Stimulated activated naive CD8-positive, alpha-beta T cell treated with anti-CD3 and anti-CD28 coated beads, Interleukin-15, Interleukin-2, amounts not matched to agents 100 ng/mL and 50 ng/mL, for 24 hours (primary cell): ENCODE measurements around the gene TRIL.
A peak's percentile ranks its signal among the peaks of the same experiment; 100 is the strongest.

Experiments used
- H3K27ac Mint-ChIP-seq: one replicate; pipeline ENCODE4 v1.8.0; 2021; ENCODE audit warnings: mild to moderate bottlenecking, mixed read lengths
- H3K27me3 Mint-ChIP-seq: one replicate; pipeline ENCODE4 v1.8.0; 2021; ENCODE audit warnings: mixed read lengths
- H3K36me3 Mint-ChIP-seq: one replicate; pipeline ENCODE4 v1.8.0; 2021; ENCODE audit warnings: low read depth, mixed read lengths
- H3K4me1 Mint-ChIP-seq: one replicate; pipeline ENCODE4 v1.8.0; 2021; ENCODE audit warnings: low read depth, mixed read lengths
- H3K4me3 Mint-ChIP-seq: one replicate; pipeline ENCODE4 v1.8.0; 2021; ENCODE audit warnings: mild to moderate bottlenecking, mixed read lengths
- H3K9me3 Mint-ChIP-seq: one replicate; pipeline ENCODE4 v1.8.0; 2021; ENCODE audit warnings: mixed read lengths

The TRIL gene

GRCh38 chr7:28939367-28939766, 18.8 kb downstream of the TRIL start:
- Mint-ChIP-seq H3K9me3 (no peaks in the 10 kb centered on the region), H3K4me3 (no peak overlapping the region), H3K4me1 (no peaks in the 10 kb centered on the region), H3K27me3 (peaks cover 43% of the 10 kb centered on the region), H3K36me3 (no peaks in the 10 kb centered on the region), H3K27ac (no peak overlapping the region)

GRCh38 chr7:28937619-28938018, 20.5 kb downstream of the TRIL start:
- H3K27me3 Mint-ChIP-seq: peaks cover 47% of the 10 kb centered on the region
- H3K4me1 Mint-ChIP-seq: no peaks in the 10 kb centered on the region
- H3K9me3 Mint-ChIP-seq: no peaks in the 10 kb centered on the region
- no peaks in the 10 kb centered on the region for H3K36me3 Mint-ChIP-seq
- no peak overlapping the region for H3K27ac Mint-ChIP-seq
- H3K4me3 Mint-ChIP-seq: no peak overlapping the region

DNA sequence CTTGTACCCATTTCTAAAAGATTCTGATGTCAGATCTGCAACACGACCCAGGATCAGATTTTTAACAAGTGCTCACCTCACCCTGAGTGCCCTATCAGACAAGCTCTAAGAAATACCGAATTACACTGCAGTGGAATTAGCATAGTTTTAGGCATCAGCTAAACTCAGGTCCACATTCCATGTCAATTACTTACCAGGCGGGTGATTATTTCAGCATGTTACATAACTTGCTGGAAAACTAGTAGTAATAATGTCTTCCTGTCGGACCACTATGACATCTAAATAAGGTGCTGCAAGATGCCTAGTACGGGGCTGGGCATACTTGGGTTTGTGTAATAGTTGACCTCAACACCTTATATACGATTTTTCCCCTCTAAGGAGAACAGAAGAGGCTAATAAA, 21.0 kb downstream of the TRIL start:
- H3K27ac Mint-ChIP-seq: no peak overlapping the region
- no peaks in the 10 kb centered on the region for H3K36me3 Mint-ChIP-seq
- no peaks in the 10 kb centered on the region for H3K9me3 Mint-ChIP-seq
- H3K4me3 Mint-ChIP-seq: no peak overlapping the region
- H3K4me1 Mint-ChIP-seq: no peaks in the 10 kb centered on the region
- peaks cover 48% of the 10 kb centered on the region for H3K27me3 Mint-ChIP-seq

DNA sequence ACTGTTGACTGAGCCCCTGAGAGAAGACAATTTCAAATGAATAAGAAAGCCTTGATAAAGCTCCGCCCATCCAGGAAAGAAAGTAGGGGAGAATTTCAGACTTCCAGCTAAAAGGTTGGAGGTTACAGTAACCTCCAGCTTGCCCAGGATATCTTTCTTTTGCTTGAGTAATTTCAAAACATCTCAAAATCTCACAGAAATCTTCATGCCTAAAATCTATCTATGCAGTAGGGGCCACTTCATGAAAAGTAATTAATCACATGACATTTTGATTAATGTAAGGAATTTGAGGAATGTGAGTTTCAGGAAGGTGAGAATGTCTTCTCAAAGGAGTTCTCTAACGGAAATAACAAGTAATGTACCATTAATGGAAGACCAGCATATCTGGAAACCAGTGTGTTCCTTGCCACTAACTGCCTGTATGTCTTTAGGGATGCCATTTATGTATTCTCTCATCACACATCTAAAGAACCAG, 24.2 kb downstream of the TRIL start:
- Mint-ChIP-seq H3K4me1 (no peaks in the 10 kb centered on the region), H3K9me3 (no peaks in the 10 kb centered on the region), H3K4me3 (no peak overlapping the region), H3K27me3 (peaks cover 27% of the 10 kb centered on the region), H3K27ac (no peak overlapping the region), H3K36me3 (no peaks in the 10 kb centered on the region)

DNA sequence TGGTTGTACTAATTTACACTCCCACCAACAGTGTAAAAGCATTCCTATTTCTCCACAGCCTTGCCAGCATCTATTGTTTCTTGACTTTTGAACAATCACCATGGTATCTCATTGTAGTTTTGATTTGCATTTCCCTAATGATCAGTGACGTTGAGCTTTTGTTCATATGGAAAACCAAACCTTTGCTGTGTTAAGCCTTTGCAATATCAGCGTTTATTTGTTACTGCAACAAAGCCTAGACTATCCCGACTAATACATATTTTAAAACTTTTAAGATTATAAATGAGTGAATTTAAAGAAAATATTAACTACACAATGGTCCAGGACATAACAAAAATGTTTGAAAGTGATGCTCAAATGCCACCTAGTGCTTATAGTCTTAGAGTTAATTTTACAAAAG, 26.6 kb downstream of the TRIL start:
- Mint-ChIP-seq H3K27me3 (peaks cover 25% of the 10 kb centered on the region), H3K4me3 (no peak overlapping the region), H3K36me3 (no peaks in the 10 kb centered on the region), H3K4me1 (peaks cover 9% of the 10 kb centered on the region), H3K9me3 (no peaks in the 10 kb centered on the region), H3K27ac (no peak overlapping the region)

DNA sequence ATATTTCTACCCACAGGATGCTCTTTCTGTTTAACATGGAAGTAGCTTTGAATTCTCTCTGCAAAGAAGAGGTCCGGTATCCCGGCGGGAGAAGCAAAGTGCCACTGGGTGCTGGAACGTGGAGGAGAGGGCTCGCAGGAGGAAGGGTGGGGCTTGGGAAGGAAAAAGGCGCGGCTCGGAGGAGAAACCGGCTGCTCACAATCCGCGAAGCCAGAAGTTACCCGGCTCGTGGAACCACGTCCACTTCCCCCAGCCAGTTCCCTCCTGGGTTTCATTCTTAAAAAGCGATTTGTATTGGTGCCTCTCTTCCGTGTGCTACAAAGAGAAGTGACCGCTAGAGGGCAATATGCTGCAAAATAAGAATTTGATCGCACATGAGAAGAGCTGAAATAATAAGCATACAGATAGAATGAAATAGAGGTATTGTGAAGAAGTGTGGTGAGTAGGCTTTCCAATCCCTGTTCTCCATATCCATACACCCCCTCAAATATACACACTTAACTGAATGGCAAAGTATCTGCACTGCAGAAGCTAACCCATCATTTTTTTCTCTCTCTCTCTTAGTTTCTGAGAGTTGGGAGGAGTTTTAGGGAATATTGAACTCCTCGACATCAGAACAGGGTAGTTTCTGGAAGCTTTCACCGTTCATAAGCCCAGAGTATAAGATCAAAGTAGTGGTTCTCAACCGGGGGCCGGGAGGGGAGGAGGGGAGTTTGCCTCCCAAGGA, 31.1 kb downstream of the TRIL start:
- Mint-ChIP-seq H3K9me3 (no peaks in the 10 kb centered on the region), H3K27me3 (peaks cover 8% of the 10 kb centered on the region), H3K4me3 (peak overlapping the region; percentile 79), H3K36me3 (no peaks in the 10 kb centered on the region), H3K4me1 (peaks cover 19% of the 10 kb centered on the region), H3K27ac (no peak overlapping the region)

DNA sequence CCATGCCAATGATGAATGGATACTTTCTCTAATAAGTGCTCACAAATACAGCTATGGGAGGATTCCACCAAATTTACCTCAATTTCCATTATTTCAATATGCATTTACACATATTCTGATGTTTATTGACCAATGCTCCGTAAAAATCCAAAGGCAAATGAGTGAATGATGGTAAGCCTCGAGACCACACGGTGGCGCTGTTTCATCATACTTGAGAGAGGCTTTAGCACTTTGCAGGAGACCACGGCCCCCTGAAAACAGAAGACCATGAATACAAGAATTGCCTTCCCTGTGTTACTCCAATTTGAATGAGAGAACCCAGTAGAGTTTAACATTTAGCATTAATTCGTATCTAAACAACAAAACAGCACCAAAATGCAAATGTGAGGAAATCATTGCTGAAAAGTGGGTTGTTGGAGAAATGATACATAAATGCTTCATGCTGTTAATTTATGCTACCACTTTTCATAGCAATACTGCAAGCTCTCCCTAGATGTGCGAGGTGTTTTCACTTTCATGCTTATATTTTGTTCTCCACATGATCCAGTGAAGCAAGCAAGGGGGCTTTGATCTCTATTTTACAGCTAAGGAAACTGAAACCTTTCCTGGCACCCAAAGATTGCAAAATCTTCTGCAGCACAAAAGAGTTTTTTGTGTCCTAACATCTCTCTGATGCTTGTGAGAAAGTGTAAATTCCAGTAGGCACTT, 35.4 kb downstream of the TRIL start:
- no peak overlapping the region for H3K27ac Mint-ChIP-seq
- H3K4me3 Mint-ChIP-seq: no peak overlapping the region
- H3K9me3 Mint-ChIP-seq: no peaks in the 10 kb centered on the region
- H3K4me1 Mint-ChIP-seq: peaks cover 19% of the 10 kb centered on the region
- H3K27me3 Mint-ChIP-seq: peaks cover 8% of the 10 kb centered on the region
- no peaks in the 10 kb centered on the region for H3K36me3 Mint-ChIP-seq

GRCh38 chr7:28921822-28922221, 36.3 kb downstream of the TRIL start:
- H3K27ac Mint-ChIP-seq: no peak overlapping the region
- H3K36me3 Mint-ChIP-seq: no peaks in the 10 kb centered on the region
- H3K4me3 Mint-ChIP-seq: no peak overlapping the region
- H3K27me3 Mint-ChIP-seq: peaks cover 8% of the 10 kb centered on the region
- H3K9me3 Mint-ChIP-seq: no peaks in the 10 kb centered on the region
- peaks cover 12% of the 10 kb centered on the region for H3K4me1 Mint-ChIP-seq

- Mint-ChIP-seq H3K27me3 (peaks cover 3% of the 10 kb centered on the region), H3K27ac (no peak overlapping the region), H3K4me3 (no peak overlapping the region), H3K9me3 (no peaks in the 10 kb centered on the region), H3K4me1 (peaks cover 8% of the 10 kb centered on the region), H3K36me3 (no peaks in the 10 kb centered on the region)
These were observed 37.7 kb downstream of the TRIL start for GRCh38 chr7:28920424-28920823.

- H3K4me3 Mint-ChIP-seq: no peak overlapping the region
- H3K27ac Mint-ChIP-seq: no peak overlapping the region
- no peaks in the 10 kb centered on the region for H3K9me3 Mint-ChIP-seq
- no peaks in the 10 kb centered on the region for H3K36me3 Mint-ChIP-seq
- peaks cover 8% of the 10 kb centered on the region for H3K4me1 Mint-ChIP-seq
- peaks cover 4% of the 10 kb centered on the region for H3K27me3 Mint-ChIP-seq
These were observed 38.6 kb downstream of the TRIL start for GRCh38 chr7:28919510-28919909.

- peaks cover 16% of the 10 kb centered on the region for H3K27me3 Mint-ChIP-seq
- no peak overlapping the region for H3K4me3 Mint-ChIP-seq
- H3K36me3 Mint-ChIP-seq: no peaks in the 10 kb centered on the region
- no peak overlapping the region for H3K27ac Mint-ChIP-seq
- H3K4me1 Mint-ChIP-seq: no peaks in the 10 kb centered on the region
- peaks cover 6% of the 10 kb centered on the region for H3K9me3 Mint-ChIP-seq
These were observed 49.4 kb downstream of the TRIL start for GRCh38 chr7:28908775-28909174.

DNA sequence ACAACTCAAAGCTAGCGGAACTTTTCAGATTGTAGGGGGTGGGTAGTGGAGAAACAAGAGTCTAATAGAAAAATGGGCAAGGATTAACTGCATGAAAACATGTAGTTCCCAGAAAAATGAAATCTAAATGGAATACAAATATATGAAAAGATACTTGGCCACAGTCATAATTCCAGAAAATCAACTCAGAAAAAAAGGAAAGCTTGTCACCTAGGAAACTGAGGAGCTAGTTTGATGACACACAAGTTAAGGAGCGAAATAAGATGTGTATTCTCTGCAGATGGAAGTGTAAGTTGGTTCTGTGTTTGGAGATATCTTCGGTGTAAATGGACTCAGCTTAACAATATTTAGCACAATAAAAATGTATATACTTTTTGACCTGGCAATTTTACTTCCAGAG, 52.7 kb downstream of the TRIL start:
- Mint-ChIP-seq H3K27me3 (peaks cover 17% of the 10 kb centered on the region), H3K4me1 (no peaks in the 10 kb centered on the region), H3K4me3 (no peak overlapping the region), H3K36me3 (no peaks in the 10 kb centered on the region), H3K27ac (no peak overlapping the region), H3K9me3 (no peaks in the 10 kb centered on the region)

GRCh38 chr7:28904578-28905048, 53.5 kb downstream of the TRIL start:
- no peaks in the 10 kb centered on the region for H3K36me3 Mint-ChIP-seq
- H3K27me3 Mint-ChIP-seq: peaks cover 17% of the 10 kb centered on the region
- no peaks in the 10 kb centered on the region for H3K9me3 Mint-ChIP-seq
- H3K4me3 Mint-ChIP-seq: no peak overlapping the region
- H3K27ac Mint-ChIP-seq: no peak overlapping the region
- no peaks in the 10 kb centered on the region for H3K4me1 Mint-ChIP-seq

GRCh38 chr7:28903730-28904577, 54.2 kb downstream of the TRIL start:
- no peaks in the 10 kb centered on the region for H3K36me3 Mint-ChIP-seq
- no peak overlapping the region for H3K27ac Mint-ChIP-seq
- H3K27me3 Mint-ChIP-seq: peaks cover 17% of the 10 kb centered on the region
- H3K4me1 Mint-ChIP-seq: no peaks in the 10 kb centered on the region
- no peaks in the 10 kb centered on the region for H3K9me3 Mint-ChIP-seq
- H3K4me3 Mint-ChIP-seq: no peak overlapping the region
